ENCODE data around the gene IGFBP6. TPM values are rescaled to one million over a fixed set of nuclear protein-coding genes. Genes with fewer than 3 reads are reported as not detected.

Gene IGFBP6
- total RNA-seq, 1 donor = 577 TPM

DNA sequence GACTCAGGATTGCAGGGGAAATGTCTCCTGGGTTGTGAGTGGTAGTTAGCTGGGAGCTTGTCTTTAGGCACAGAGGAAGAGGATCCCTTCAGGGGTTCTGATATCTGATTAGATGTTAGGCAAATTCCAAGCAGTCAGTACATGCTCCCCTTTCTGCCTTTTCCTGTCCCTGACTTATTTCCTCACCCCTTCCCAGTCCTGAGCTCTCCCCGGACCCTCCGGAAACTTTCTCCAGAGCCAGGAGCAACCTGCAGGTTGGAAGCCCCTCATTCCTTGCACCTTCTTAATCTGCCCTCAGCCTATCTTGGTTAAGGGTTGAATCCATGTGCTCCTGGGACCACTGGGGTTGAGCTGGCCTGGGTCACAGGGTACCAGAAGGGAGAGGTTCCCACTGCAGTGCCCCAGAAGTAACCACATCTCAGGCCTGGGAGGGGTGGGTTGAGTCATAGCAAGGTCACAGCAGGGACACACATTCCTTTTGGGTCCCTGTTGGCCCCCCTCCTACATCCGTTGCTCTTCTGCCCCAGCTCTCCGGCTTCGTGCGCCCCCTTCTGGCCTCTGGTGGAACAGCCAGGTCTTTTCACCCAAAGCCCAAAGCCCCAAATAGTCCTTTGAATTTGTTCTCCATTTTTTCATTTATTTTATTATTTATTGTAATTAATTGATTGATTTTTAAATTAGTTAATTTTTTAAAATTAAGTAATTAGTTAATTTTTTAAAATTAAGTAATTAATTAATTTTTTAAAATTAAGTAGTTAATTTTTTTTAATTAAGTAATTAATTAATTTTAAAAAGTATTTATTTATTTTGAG lies 1.8 kb downstream of the IGFBP6 start:
- TF ChIP-seq, protein P1, sequence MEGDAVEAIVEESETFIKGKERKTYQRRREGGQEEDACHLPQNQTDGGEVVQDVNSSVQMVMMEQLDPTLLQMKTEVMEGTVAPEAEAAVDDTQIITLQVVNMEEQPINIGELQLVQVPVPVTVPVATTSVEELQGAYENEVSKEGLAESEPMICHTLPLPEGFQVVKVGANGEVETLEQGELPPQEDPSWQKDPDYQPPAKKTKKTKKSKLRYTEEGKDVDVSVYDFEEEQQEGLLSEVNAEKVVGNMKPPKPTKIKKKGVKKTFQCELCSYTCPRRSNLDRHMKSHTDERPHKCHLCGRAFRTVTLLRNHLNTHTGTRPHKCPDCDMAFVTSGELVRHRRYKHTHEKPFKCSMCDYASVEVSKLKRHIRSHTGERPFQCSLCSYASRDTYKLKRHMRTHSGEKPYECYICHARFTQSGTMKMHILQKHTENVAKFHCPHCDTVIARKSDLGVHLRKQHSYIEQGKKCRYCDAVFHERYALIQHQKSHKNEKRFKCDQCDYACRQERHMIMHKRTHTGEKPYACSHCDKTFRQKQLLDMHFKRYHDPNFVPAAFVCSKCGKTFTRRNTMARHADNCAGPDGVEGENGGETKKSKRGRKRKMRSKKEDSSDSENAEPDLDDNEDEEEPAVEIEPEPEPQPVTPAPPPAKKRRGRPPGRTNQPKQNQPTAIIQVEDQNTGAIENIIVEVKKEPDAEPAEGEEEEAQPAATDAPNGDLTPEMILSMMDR (IDR thresholded peaks at IDR 0.05; ENCODE audit: extremely low read depth, low read depth, low read length) = peak; percentile 97
- peaks cover 36% of the 10 kb centered on the region for H3K4me1 ChIP-seq (ENCODE audit: insufficient read depth, low read length)
- DNase-seq (ENCODE audit: insufficient read length, low spot score, missing footprints) = peak; percentile 98
- H3K4me2 ChIP-seq (ENCODE audit: insufficient read depth, low read length) = peak overlapping the region; percentile 77
- H3K4me3 ChIP-seq (ENCODE audit: insufficient read depth, low read length) = peak overlapping the region; percentile 79
- no peaks in the 10 kb centered on the region for H3K79me2 ChIP-seq (ENCODE audit: insufficient read depth, low read length)
- H2AFZ ChIP-seq (ENCODE audit: low read length) = no peak overlapping the region
- H3K27me3 ChIP-seq (ENCODE audit: insufficient read depth, low read length) = no peaks in the 10 kb centered on the region
- peaks cover 14% of the 10 kb centered on the region for H3K36me3 ChIP-seq (ENCODE audit: insufficient read depth, low read length)
- peak overlapping the region; percentile 92 for H3K27ac ChIP-seq (ENCODE audit: low read depth, low read length)
- H3K9me3 ChIP-seq (ENCODE audit: low read depth, low read length) = no peaks in the 10 kb centered on the region
- H4K20me1 ChIP-seq (ENCODE audit: insufficient read depth, low read length) = no peaks in the 10 kb centered on the region

DNA sequence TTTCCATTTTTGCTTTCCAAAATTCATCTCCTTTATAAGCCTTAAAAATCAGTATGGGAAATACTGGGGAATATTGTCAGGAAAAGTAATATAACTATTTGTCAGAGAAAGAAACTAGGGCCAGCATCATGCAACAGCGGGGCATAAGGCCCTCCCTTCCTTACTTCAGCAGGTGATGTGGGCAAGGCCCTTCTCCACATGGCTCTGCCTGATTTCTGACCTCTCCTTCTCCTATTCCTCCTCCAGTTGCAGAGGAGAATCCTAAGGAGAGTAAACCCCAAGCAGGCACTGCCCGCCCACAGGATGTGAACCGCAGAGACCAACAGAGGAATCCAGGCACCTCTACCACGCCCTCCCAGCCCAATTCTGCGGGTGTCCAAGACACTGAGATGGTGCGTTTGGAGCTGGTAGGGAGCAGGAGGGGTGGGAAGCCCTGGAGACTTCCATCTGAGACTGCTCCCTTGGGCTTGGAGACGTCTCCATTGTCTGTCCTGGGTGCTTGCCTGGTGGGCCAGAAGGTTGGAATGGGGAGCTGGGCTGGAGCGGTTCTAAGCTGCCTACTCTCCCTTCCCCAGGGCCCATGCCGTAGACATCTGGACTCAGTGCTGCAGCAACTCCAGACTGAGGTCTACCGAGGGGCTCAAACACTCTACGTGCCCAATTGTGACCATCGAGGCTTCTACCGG lies 3.1 kb downstream of the IGFBP6 start:
- no peaks in the 10 kb centered on the region for H3K27me3 ChIP-seq (ENCODE audit: insufficient read depth, low read length)
- H3K79me2 ChIP-seq (ENCODE audit: insufficient read depth, low read length) = no peaks in the 10 kb centered on the region
- H3K27ac ChIP-seq (ENCODE audit: low read depth, low read length) = no peak overlapping the region
- no peaks in the 10 kb centered on the region for H4K20me1 ChIP-seq (ENCODE audit: insufficient read depth, low read length)
- H2AFZ ChIP-seq (ENCODE audit: low read length) = no peak overlapping the region
- no peaks in the 10 kb centered on the region for H3K9me3 ChIP-seq (ENCODE audit: low read depth, low read length)
- no peak overlapping the region for H3K4me3 ChIP-seq (ENCODE audit: insufficient read depth, low read length)
- peaks cover 14% of the 10 kb centered on the region for H3K36me3 ChIP-seq (ENCODE audit: insufficient read depth, low read length)
- no peak overlapping the region for H3K4me2 ChIP-seq (ENCODE audit: insufficient read depth, low read length)
- TF ChIP-seq, protein P1 (IDR thresholded peaks at IDR 0.05; ENCODE audit: extremely low read depth, low read depth, low read length) = no peak
- DNase-seq (ENCODE audit: insufficient read length, low spot score, missing footprints) = peak; percentile 66
- peaks cover 35% of the 10 kb centered on the region for H3K4me1 ChIP-seq (ENCODE audit: insufficient read depth, low read length)

DNA sequence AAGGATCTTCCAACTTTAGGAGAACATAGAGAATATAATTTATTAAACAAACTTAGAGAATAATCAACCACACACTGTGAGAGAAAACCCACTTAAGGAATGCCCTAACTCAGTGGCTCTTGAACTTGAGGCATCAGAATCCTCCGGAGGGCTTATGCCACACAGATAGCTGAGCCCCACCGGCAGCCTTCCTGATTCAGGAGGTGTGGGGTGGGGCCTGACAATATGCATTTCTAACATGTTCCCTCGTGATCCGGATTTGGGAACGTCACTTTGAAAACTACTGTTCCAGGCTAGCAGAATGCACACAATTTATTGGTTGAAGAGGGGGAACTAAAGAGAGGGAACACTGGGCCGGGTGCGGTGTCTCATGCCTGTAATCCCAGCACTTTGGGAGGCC lies 3.8 kb downstream of the IGFBP6 start:
- H3K4me1 ChIP-seq (ENCODE audit: insufficient read depth, low read length) = peaks cover 29% of the 10 kb centered on the region

More for the DNA sequence above, 3.8 kb downstream of the IGFBP6 start:
- Histone ChIP-seq H3K4me3 (ENCODE audit: insufficient read depth, low read length) (no peak overlapping the region), H3K27me3 (ENCODE audit: insufficient read depth, low read length) (no peaks in the 10 kb centered on the region), H2AFZ (ENCODE audit: low read length) (no peak overlapping the region), H3K9me3 (ENCODE audit: low read depth, low read length) (no peaks in the 10 kb centered on the region), H4K20me1 (ENCODE audit: insufficient read depth, low read length) (no peaks in the 10 kb centered on the region), H3K4me2 (ENCODE audit: insufficient read depth, low read length) (no peak overlapping the region), H3K27ac (ENCODE audit: low read depth, low read length) (no peak overlapping the region), H3K79me2 (ENCODE audit: insufficient read depth, low read length) (no peaks in the 10 kb centered on the region), H3K36me3 (ENCODE audit: insufficient read depth, low read length) (peaks cover 14% of the 10 kb centered on the region)
- peak; percentile 17 for DNase-seq (ENCODE audit: insufficient read length, low spot score, missing footprints)
- TF ChIP-seq, protein P1 (IDR thresholded peaks at IDR 0.05; ENCODE audit: extremely low read depth, low read depth, low read length) = no peak
